ENCODE data around the gene IGF2R.
"Not testable (repeated sequence)": the region's sequence is repeated elsewhere in the genome, so short reads cannot be mapped to it uniquely, and the experiment has no call there.

The IGF2R gene

DNA sequence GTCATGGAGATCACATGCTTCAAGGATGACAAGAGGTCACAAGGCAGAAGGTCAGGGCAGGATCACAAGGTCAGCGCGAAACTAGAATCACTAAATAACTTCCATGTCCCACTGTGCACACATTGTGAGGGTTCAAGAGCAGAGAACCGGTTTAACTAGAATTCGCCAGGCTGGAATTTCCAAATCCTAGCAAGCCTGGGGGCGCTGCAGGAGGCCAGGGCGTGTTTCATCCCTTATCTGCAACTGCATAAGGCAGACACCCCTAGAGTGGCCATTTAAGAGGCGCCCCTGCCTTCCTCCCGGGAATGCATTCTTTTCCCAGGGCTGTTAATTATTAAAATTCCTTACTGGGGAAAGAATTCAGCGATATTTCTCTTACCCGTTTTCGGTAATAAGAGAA is 112.5 kb downstream of the IGF2R start:
- DNase-seq, result no peak

DNA sequence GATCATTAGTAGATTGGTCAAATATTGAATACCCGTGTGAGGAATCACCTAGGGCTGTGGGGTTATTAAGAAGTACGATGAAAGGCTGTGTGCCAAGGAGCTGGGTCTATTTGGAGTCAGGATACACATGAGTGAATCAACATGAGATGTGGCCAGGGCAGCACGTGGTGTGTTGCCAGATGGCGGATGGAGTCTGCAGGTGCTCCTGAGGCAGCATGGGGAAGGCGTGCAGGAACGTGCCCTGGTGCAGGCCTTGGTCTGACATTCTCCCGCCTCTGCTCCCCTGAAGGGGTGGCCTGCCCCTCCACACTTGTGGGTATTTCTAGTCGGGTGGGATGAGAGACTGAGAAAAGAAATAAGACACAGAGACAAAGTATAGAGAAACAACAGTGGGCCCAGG is 113.7 kb downstream of the IGF2R start:
- DNase-seq, result no peak

DNA sequence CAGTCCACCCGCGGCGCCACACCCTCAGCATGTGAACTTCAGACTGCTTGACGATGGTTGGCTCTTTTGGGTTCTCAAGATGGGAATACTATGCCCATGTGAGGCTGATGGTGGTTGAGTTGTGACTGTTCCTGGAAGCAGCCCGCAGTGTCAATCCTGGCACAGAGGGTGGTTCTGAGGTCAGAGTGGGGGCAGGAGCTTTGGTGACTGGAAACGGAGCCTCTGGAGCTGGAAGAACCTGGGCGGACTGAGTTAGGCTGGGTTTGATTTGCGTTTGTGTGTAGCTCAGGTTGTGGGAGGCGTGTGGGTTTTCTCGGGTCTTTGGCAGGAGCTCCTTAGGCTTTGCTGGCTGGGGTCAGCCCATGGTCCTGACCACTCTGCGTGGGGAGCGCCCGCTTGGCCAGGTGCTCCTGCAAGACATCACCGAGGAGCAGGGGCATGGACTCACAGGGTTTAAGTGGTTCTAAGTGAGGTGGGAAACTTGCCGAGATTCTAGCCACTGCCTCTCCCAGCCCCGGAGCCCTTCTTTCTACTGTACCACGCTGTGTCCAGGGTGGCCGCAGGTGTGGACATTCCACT is 115.4 kb downstream of the IGF2R start:
- no peak for DNase-seq

DNA sequence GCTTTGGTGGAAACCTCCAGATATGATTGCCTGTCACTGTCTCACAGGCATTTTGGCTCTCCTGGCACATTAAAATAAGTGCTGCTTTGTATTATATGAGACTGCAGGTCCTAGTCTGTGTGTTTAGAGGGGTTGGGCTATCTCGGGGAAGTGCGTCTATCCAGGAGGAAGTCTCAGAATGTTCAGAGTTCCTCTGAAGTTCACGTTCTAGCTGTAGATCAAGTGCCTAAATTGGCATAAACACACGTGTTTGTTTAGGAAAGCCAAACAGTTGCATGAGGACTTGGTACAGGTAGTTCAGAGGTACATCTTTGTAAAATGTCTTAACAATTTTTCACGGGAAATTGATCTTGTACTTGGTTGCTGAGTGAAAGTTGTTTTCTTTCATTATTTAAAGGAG is 116.3 kb downstream of the IGF2R start:
- DNase-seq, result no peak

DNA sequence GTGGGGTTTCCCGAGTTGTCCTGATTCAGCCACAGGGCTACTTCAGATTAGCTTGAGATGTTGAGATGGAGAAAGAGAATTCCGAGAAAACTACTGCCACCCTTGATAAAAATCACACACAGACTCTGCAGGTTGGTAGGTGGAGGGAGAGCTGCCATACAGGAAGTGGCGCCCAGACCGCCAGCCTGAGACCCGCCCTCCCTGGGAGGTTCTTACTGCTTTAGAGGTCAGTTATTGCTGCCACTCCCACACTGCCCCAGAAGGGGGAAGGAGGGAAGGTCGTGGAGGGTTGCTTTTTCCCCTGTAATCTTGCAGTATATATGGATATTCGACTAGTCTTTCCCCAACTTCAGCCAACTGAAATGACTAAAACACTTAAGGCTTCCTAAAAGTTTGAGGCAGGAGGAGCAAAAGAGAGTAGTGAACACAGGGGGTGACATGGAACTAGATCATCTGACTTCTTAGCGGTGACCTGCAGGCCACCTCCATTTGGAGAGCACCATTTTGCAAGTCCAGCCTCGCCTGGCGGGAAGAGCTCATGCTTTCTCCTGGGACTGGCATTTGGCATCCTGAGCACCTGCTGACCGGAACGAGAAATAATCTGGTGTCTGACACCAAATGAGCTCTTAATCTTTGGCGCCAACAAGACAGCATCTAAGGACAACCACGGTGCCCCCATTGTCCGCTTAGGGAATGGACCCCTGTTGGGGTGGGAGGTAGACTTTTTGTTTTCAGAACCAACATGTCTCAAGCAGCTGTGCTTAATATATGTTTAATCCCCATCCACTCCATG is 117.0 kb downstream of the IGF2R start:
- DNase-seq, result no peak

DNA sequence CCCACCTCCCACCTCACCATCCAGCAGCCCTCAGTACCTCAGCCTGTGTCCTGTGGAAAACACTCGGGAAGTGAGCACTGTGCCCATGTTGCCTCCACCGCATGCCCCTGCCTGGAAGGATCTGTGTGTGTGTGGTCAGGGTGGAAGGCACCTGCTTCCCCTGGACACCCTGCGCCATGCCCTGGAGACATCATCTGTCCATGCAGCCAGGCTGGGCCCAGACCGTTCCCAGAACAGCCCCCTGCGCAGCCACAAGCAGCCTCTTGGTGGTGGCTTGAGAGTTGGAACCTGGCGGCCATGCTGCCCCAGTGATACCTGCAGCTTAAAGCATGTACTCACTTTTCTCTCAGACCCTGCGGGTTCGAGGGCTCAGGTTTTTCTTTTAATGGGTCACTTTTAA is 117.9 kb downstream of the IGF2R start:
- DNase-seq, result no peak

DNA sequence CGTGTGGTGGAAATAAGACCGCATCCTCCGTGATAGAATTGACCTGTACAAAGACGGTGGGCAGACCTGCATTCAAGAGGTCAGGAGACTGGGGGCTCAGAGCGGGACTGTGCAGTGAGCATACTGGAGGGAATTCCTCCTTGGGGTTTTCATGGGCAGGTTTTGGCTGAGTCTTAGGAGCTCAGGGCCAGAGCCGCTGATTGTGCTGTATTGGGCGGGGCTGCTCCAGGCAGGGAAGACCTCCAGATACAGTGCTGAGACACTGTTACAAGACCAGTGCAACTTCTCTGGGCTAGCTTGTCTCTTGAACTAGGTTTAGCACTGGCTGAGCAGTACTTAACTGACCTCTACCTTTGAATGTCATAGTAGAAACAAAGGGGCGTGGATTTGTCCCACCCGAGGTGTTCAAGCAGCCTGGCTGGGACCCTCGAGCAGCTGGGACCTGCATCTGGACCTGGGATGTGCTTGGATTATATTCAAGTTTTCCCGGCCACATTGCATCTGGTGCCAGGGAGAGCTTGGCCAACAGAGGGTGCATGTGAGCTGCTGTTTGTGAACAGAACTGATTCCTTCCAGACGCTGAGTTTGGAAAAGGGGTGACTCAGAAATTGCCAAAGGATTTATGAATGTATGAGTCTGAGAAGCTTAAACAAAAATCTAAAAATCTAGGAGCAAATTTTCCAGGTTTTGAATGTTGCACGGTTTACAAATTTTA is 119.3 kb downstream of the IGF2R start:
- no peak for DNase-seq

DNA sequence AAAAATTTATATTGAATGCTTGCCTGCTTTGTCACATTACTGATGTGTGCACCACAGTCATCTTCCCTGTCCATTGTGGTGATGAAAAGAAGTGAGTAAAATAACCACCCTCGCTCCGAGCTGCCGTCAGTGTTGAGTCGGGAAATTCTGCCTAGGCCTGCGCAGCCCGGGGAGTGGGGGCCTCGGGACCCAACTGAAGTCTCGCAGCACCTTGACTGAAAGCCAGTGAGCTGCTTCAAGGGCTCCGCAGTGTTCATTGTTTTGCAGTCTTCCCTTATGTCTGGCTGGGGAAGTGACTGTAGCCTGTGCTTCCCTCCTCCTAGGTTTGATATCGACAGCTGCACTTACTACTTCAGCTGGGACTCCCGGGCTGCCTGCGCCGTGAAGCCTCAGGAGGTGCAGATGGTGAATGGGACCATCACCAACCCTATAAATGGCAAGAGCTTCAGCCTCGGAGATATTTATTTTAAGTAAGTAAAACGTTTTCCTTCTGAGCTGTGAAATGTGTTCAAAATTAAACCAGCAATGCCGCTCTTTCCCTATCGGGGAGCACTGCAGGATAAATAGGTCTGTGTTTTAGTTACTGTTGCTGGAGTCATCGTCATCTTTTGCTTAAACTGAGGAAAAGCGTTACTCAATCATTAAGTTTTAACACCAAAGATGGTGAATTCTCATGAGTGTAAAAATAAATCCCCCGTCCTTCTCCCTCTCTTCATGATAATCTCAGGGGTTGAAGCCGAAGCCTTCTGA is 120.1 kb downstream of the IGF2R start:
- no peak for DNase-seq

DNA sequence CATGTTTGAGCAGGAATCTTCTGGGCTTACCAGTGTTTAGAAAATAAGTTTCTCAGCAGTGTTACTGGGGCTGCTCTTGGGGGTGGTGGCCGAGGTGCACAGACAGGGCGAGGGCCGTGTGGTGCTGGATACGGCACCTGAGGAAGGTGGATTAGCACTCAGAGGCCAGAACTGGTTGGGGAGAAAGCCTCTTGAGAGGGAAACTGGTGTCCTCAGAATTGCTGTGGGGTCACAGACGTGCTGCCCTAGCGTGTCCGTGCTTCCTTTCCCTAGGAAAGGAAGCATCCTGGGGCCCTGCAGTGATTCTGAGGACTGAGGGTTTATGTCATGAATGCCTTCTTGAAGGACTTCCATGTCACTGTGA is 120.6 kb downstream of the IGF2R start:
- DNase-seq, result no peak

DNA sequence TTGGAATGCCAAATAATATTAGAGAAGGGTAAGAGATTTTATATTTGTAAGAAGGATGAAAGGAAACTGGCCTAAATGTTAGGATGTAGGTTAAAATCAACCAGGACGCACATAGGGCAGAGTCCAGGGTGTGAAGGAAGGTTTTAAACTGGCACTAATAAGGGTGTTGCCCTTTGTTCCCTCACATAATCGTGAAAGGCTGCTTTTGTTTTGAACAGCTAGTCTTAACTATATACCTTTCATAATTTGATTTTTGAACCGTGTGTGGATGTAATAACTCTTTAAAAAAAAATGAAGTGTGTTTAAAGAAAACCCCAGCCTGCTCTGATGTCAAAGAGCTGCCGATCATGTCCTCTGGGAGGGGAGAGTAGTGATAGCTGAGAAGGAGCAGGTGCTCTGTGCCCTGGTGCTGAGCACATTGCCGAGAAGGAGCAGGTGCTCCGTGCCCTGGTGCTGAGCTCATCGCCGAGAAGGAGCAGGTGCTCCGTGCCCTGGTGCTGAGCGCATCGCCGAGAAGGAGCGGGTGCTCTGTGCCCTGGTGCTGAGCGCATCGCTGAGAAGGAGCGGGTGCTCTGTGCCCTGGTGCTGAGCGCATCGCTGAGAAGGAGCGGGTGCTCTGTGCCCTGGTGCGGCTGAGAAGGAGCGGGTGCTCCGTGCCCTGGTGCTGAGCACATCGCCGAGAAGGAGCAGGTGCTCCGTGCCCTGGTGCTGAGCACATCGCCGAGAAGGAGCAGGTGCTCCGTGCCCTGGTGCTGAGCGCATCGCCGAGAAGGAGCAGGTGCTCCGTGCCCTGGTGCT is 121.8 kb downstream of the IGF2R start:
- not testable (repeated sequence) for DNase-seq

DNA sequence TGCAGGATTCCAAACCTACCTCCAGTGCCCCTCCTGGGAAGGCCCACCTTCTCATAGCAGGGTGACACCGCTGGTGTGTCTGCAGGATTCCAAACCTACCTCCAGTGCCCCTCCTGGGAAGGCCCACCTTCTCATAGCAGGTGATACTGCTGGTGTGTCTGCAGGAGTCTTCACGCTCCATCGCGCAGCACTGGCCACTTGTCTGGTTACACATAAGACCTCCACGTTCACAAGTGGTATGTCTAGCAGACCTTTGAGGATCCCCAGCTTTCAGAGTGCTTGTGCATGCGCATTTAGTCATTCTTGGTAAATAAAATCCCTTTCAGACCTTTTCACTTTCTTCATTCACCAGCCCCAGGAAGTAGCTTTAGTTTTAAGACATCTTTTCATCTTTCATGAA is 123.3 kb downstream of the IGF2R start:
- DNase-seq, result not testable (repeated sequence)

DNA sequence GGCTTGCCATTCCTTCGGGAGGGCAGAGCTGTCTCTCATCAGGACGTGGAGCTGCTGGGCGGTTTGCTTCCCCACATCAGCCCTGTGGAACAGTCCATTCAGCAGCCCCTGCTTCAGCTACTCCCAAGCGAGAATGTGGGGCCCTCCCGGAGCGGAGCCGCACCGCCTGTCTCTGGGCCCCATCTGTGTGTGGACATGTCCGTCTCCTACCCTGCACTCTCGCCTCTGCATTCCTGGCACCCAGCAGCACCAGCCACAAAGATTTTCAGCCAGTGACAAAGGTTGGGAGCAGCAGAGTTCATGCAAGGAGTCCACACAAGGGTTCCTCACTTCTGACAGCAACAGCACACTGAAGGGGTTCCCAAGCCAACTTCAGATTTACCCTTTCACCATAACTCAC is 123.7 kb downstream of the IGF2R start:
- DNase-seq, result no peak

DNA sequence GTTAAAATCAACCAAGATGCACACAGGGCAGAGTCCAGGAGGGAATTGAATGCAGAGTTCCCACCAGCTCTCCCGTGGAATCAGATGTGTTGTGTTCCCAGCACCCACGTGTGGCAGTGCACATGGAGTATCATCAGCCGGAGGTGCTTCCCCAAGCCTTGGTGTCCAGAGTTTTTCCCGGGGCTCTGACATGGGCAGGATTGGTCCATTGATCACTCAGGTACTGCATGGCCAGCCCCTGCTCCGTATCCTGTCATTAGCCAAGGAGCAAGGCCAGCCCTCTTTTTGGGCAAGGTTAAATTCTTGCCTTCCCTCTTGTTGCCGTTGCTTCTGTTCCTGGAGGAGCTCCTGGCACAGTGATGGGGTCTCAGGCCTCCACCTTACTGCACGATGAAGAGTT is 124.2 kb downstream of the IGF2R start:
- no peak for DNase-seq

DNA sequence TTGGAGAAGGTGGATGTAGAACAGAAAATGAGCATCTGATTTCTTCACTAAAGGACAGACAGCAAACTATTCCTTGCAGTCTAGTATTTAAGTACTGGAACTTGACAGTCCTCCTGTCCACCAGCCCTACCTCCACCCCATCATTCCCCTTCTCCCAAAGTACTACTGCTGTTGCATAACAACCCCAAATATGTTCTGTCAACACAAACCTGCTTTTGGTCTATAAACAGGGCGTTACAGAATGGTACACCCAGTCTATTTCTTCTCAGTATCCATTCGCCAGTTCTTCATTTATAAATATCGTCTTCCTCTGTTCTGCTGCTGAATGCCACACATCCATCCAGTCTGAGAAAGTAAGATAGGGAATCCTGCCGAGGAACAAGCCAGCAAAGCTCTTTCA is 125.1 kb downstream of the IGF2R start:
- no peak for DNase-seq

DNA sequence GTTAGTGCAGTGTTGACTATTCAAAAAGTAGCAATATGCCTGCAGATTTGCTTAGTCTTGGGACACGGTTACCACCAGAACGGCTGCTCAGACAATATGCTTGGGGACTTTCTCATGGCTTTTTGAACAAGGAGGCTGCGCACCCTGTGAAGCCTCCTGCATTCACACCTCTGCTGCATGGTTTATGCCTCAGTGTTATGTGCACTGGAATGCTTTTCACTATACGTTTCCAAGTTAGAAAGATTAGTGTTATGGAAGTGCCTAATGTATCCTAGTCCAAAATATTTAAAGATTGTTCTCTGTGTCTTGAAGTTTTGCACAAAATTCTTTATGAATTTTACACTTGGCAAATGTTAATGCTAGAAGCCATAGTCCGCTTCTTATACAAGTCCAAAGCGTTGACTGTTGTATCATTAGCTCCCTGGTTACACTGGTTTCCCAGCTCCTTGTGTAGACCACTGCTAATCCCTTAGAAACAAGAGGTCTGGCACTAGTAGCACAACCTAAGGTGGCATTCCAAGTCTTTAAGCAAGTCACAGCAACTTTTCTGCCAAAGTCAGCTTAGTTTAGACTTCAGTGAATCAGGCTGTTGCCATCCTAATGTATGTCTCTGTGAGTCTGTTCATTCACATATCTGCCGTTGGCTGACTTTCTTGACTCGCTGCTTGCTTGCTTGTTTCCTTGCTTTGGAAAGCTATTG is 126.4 kb downstream of the IGF2R start:
- no peak for DNase-seq

DNA sequence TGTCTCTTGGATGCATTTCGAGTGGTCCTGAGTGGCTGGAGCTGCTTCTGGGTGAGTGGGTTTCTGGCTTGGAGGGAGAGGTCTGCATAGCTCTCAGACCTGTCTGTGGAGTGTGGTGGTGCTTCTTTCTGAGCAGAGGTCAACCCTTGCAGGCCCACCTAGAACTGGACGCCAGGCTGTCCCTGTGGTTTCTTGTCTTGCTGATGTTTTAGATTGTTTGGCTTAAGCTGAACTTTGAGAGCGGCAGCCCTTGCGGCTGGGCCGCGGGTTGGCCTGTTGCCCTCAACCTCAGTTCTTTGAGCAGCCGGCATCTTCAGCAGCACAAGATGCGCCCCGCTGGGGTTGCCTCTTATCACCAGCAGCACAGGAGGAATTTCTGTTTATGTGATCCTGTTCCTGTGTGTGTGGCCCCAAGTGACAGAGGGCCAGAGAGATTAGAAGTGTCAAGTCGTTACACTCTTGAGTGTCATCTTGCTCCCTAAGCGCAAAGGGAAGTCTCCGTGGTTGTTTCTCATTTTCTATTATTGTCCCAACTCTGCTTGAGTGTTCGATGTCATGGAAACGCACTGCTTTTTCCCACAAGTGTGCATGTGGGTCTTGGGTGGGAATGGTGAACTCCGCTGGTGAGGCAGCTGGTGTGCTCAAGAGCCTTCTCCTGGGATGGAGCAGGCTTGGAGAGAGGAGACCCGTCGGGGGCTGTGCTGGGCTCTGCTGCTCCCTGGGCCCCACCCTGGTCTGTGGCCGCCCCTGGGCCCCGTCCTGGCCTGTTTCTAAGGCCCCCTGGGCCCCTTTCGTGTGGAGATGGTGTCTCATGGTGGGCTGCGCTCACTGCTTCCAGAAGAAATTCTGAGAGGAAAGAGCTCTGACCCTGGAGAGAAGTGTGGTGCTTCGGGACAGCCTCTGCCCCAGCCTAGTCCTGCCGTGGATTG is 132.7 kb downstream of the IGF2R start:
- DNase-seq, result no peak

DNA sequence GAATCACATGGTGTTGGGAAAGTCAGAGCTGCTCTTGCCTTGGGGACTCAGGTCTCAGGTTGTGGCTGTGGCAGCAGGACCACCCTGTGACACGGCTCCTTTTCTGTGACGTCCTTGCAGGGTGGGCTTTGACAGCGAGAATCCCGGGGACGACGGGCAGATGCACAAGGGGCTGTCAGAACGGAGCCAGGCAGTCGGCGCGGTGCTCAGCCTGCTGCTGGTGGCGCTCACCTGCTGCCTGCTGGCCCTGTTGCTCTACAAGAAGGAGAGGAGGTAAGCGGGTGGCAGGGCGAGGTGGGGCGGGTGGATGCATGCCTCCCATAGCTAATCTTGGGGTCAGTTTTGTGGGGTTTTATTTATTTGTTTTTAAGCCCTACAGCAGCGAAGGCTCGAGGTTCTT is 133.5 kb downstream of the IGF2R start:
- no peak for DNase-seq

DNA sequence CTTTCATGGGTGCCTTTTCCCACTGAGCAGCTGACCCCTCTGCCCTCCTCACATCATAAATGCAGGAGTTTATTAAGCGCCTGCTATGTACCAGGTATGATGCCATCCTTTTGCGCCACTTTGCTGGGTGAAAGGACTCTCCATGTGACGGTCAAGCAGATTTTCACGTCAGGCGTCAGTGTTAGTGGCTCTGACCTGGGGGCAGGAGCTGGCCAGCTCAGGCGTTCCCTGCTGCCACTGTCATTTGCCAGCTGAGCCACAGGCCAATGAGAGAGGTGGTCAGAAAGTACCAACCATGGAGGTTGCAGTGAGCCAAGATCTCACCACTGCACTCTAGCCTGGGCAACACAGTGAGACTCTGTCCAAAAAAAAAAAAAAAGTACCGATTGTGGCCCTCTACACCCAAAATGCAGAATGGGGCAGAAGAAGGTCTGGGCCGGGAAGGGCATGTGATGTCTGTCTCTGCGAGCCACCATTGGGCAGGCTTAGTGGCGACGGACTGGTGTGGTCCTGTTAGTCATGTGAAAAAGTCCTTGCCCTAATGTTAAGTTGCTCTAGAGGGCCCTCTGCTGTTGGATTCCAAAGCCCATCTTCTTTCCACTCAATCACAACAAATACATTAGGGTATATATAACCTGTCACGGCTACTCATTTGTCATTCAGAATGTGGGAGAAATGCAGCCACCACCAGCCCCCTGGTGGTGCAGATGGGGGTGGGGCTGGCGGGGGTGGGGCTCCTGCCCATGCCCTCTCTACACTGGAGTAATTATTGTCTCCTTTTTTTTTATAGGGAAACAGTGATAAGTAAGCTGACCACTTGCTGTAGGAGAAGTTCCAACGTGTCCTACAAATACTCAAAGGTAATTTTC is 134.3 kb downstream of the IGF2R start:
- DNase-seq, result no peak

DNA sequence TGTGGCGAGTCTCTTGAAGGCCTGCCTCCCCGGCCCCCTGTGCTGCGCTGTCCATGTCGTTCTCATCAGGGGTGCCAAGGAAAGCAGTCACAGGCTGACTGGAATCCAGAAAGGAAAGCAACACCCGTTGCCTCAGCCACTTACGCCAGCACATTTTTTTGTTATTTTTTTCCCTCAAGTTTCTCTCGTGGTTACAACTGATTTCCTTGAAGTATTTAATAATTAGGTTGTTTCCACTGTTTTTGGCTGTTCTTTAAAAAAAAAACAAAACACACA is 134.9 kb downstream of the IGF2R start:
- no peak for DNase-seq

DNA sequence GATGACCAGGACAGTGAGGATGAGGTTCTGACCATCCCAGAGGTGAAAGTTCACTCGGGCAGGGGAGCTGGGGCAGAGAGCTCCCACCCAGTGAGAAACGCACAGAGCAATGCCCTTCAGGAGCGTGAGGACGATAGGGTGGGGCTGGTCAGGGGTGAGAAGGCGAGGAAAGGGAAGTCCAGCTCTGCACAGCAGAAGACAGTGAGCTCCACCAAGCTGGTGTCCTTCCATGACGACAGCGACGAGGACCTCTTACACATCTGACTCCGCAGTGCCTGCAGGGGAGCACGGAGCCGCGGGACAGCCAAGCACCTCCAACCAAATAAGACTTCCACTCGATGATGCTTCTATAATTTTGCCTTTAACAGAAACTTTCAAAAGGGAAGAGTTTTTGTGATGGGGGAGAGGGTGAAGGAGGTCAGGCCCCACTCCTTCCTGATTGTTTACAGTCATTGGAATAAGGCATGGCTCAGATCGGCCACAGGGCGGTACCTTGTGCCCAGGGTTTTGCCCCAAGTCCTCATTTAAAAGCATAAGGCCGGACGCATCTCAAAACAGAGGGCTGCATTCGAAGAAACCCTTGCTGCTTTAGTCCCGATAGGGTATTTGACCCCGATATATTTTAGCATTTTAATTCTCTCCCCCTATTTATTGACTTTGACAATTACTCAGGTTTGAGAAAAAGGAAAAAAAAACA is 136.1 kb downstream of the IGF2R start:
- DNase-seq, result no peak

All from NCI-H2029 treated with DMSO at 0.1 percent for 48 hours (cell line).